HG03354 (cell line): Measurements from ENCODE around the gene SERPINH1.
"Not testable (repeated sequence)": the region's sequence is repeated elsewhere in the genome, so short reads cannot be mapped to it uniquely, and the experiment has no call there.

ENCODE experiments used
- ATAC-seq: cut with Tn5 transposase; IDR thresholded peaks from one replicate; pipeline ENCODE4 v1.9.1; 2021; ENCODE audit warnings: mild to moderate bottlenecking; ENCODE audit not compliant: unreplicated experiment, poor library complexity, severe bottlenecking

Gene SERPINH1

GRCh38 chr11:75570559-75571139, 8.6 kb downstream of the SERPINH1 start:
- no peak for ATAC-seq

GRCh38 chr11:75571625-75572024, 9.6 kb downstream of the SERPINH1 start:
- ATAC-seq = no peak

DNA sequence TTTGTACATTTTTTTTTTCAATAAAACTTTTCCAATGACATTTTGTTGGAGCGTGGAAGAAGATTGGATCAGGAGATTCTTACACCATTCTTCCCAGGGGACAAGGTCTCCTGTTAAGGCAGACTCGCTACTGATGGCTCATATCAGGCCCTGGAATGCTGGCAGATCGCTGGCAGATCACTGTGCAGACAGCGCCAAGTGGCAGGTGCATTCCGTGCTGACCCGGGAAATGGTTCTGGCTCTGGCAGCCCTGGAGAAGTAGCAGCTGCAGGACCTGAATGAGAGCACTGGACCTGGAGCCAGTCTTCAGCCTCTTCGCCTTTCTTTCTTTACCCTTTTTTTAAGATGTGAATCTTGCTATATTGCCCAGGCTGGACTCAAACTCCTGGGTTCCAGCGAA, 10.7 kb downstream of the SERPINH1 start:
- no peak for ATAC-seq

GRCh38 chr11:75574698-75575602, 12.9 kb downstream of the SERPINH1 start:
- ATAC-seq = no peak

- no peak for ATAC-seq
Observed at GRCh38 chr11:75576017-75576416, 14.0 kb downstream of the SERPINH1 start.

- peak; percentile 60 for ATAC-seq
Observed at GRCh38 chr11:75576499-75576918, 14.5 kb downstream of the SERPINH1 start.

DNA sequence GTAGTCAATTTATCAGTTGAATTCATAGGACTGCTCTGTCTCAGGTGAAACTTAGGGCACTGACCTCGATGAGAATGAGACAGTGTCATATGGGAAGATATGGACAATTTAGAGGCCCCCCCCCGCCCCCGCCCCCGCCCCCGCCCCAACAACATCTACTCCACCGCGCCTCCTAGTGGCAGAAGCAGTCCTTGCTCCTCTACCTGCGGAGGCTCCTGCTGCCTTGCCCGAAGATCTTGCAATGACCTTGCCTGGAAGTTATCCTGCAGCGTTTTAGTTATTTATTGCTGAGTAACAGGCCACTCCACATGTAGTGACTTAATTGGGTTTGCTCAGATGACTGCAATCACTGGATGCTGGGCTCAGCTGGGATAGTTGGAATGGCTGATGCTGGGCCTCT, 15.2 kb downstream of the SERPINH1 start:
- no peak for ATAC-seq

- ATAC-seq = no peak
Observed at GRCh38 chr11:75578977-75579376, 16.9 kb downstream of the SERPINH1 start.

GRCh38 chr11:75579841-75580240, 17.8 kb downstream of the SERPINH1 start:
- ATAC-seq = no peak

- no peak for ATAC-seq
Observed at GRCh38 chr11:75582506-75582894, 20.4 kb downstream of the SERPINH1 start.

DNA sequence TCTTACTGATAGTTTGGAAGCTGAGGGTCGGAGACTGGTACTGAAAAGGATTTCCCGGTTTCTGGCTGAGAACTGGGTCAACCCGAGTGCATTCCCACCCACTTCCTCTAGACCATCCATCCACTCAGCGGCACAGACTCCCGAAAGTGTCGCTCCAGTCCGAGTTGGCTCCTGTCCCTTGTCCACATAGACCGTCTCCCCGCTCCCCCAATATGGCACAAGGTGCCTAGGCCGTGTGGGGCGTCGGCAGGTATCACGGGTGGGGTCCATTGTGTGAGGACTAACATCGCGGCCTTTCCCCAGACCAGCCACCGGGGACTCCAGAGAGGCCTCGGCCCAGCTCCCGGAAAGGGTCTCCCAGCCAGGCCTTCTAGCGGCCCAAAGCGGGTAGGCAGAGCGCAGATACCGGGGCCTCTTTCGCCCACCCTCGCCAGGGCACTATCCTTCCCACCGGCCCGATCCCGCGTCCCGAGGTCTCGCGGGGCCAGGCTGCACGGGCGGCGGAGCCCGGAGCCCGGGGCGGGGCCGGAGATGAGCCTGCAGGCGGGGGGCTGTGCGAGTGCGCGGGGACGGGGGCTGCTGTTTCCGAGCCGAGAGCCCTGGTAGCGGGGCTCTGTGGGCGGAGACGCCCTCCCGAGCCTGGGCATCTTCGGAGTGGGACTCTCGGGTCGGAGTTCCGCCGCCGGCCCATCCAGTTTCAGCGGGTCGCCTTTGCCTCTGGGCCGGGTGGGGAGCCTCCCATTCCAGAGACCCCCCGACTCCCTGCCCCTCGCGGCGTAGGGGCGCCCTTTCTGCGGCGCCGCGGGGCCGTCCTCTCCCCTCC, 21.1 kb downstream of the SERPINH1 start:
- ATAC-seq = peak; percentile 79

DNA sequence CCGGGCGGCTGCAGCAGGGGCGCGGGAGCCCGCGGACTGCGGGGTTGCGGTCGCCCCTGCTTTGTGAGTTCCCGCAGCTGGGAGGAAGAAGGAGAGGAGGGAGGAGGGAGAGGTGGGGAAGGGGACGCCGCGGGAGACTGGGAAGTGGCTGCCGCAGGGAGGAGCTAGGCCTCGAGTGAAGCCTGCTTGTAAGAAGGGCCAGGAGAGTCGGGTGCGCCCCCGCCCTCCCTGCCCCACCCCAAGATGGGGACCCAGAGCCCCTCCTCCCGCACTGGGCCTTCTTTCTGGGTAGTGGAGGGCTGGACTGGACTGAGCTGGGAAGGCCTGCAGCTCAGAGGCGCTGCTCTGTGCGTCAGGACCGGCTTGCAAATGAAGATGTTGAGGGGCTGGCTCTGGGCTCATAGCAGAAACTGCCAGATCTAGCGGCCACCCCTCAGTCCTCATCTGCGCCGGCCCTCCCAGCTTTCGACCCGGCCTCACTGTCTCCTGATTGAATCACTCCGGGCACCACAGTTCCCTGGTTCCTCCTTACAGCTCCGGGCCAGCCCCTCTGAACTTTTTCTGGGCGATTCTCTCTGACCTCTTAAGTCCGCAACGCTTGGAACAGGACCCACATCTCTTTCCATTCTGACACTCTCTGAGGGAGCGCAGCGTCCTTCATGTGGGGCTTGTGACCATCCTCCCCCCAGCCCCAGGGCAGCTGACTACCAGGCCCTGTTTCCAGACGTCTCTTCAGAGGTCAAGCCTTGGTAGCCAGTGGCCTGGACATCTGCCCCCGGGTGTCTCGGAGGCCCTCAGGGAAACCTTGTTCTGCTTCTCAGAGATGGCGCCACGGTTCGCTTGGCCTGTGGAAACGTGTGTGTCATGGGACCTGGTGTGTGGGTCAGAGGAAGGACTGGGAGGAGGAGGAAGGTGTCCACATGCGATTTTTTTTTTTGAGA, 21.9 kb downstream of the SERPINH1 start:
- ATAC-seq = no peak

DNA sequence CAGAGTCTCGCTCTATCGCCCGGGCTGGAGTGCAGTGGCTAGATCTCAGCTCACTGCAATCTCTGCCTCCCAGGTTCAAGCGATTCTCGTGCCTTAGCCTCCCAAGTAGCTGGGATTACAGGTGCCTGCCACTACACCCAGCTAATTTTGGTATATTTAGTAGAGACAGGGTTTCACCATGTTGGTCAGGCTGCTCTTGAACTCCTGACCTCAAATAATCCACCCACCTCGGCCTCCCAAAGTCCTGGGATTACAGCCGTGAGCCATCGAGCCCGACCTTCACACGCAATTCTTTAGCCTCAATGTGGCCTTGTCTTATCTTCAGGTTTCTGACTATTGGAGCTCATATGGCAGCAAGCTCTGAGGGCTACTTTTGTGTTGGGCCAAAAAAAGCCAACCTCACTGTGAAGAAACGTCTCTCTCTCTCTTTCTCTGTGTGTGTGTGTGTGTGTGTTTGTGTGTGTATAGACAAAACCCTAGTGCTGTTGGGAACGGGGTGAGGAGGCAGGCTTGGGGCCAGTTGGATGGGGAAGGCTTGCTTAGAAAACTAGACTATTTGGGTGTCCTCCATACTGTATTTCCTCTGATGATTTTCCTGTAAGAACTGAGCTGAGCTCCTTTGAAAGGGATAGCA, 22.7 kb downstream of the SERPINH1 start:
- not testable (repeated sequence) for ATAC-seq

DNA sequence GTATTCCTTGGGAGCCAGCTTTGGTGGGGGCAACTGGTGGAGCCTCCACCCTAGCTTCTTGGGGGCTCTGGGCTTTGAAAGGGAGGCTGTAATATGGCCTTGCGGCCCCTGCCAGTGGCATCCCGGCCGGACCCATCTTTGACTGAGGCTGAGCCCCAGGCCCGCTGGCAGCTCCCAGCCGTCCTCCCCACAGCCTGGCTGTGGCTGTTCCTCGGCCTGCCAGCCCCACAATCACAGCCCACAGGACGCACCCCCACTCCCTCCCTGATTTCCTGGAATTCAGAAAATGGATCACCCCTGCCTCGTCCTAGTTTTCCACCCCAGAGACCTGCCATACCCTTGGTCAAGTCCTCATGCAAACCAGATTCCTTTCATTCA, 23.2 kb downstream of the SERPINH1 start:
- no peak for ATAC-seq

DNA sequence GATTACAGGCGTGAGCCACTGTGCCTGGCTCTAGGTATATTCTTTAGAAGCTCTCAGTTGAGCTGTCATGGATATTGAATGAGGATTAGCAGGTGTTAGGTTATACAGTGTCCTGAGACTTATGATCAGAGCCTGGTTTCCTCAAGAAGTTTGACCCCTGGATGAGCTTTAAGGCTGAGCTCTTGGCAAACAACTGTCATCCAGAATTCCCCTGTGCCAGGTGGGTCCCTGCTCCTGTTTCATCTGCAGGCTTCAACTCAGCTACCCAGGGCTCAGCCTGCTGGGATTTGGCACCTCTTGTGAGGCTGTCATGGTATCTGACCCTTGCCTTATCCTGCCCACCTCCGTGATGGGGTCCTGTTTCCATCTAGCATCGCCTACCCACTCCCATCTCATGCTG, 24.3 kb downstream of the SERPINH1 start:
- no peak for ATAC-seq

GRCh38 chr11:75588051-75588481, 26.0 kb downstream of the SERPINH1 start:
- no peak for ATAC-seq

- ATAC-seq = no peak
Observed at GRCh38 chr11:75589051-75589450, 27.0 kb downstream of the SERPINH1 start.

DNA sequence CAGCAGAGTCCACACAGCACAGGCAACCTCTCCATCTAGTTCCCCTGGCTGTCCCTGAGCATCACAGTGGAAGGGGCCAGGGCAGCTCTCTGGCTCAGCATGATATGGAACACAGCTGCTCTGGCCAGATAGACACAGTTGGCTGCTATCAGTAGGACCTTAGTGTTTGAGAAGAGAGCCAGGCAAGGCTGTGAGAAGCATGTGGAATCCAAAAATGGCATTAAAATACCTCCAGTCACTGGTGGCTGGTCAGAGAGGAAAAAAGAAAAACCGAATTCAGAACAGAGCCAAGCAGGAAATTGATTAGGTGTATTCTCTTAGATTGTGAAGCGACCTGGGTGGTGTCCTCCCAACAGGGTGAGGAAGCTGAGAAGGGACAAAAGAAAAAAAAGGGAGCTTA, 27.9 kb downstream of the SERPINH1 start:
- ATAC-seq = no peak

GRCh38 chr11:75591371-75591770, 29.3 kb downstream of the SERPINH1 start:
- no peak for ATAC-seq
